Endothelial cell of umbilical vein (primary cell): Measurements from ENCODE around the gene KCNE1. TPM values are rescaled to one million over a fixed set of nuclear protein-coding genes. Genes with fewer than 3 reads are reported as not detected.

Source experiments
- BruUV-seq: library from RNA; stranded (reverse); fragments of 400-500 nt; replicated peaks from 2 replicates; lab custom pipeline; 2021; lab: Mats Ljungman, UMichigan
- CTCF ChIA-PET: fragments of 300-600, 350-600 bp; sonication (Branson Sonifier 250); formaldehyde crosslinking; loops from one replicate; lab custom pipeline; 2021; ENCODE audit warnings: antibody characterized with exemption, inconsistent platforms; lab: Charles Lee
- POLR2A ChIA-PET: fragments of 300-600, 350-600 bp; sonication (Branson Sonifier 250); formaldehyde crosslinking; loops from one replicate; lab custom pipeline; 2021; ENCODE audit warnings: antibody characterized with exemption, inconsistent platforms; lab: Charles Lee
- DNase-seq: peaks from one replicate; pipeline ENCODE4 v3.0.0-alpha.2; 2011; ENCODE audit warnings: low read depth, low spot score
- FAIRE-seq: peaks from 2 replicates; lab custom pipeline; 2011; peaks lifted over from hg19 to GRCh38; lab: Jason Lieb, UNC
- H2AFZ ChIP-seq: 2 replicates; pipeline ENCODE4 v1.6.0; 2012; ENCODE audit warnings: low read depth, low read length, control low read depth, inconsistent platforms
- H3K27ac ChIP-seq: 2 replicates; pipeline ENCODE4 v1.5.1; 2011; ENCODE audit warnings: low read depth, mild to moderate bottlenecking, control low read depth, low read length, moderate library complexity; ENCODE audit not compliant: insufficient read depth
- H3K27me3 ChIP-seq, 2 experiments: 2 replicates each; pipeline versions ENCODE4 v1.6.0 to v1.6.1; 2011; ENCODE audit warnings: low read length in 2 of 2, mixed read lengths in 1 of 2; ENCODE audit not compliant: control insufficient read depth in 2 of 2, insufficient read depth in 2 of 2
- H3K36me3 ChIP-seq, 2 experiments: 2 replicates in 1 of 2; 3 replicates in 1 of 2; pipeline ENCODE4 v1.5.1; 2011; ENCODE audit warnings: low read length in 2 of 2, mild to moderate bottlenecking in 1 of 2, moderate library complexity in 1 of 2; ENCODE audit not compliant: control insufficient read depth in 2 of 2, insufficient read depth in 2 of 2; ENCODE audit errors: extremely low read depth in 1 of 2
- H3K4me1 ChIP-seq: 3 replicates; pipeline ENCODE4 v1.5.1; 2011; ENCODE audit warnings: mild to moderate bottlenecking, low read length; ENCODE audit not compliant: control insufficient read depth, insufficient read depth; ENCODE audit errors: extremely low read depth
- H3K4me2 ChIP-seq: 2 replicates; pipeline ENCODE4 v1.6.1; 2011; ENCODE audit warnings: low read length, control low read depth, mixed read lengths; ENCODE audit not compliant: insufficient read depth
- H3K4me3 ChIP-seq, 3 experiments: fragments of 200-600 bp in 1 of 3; sonication (generic), shearing (Covaris generic) in 1 of 3; replicated peaks in 1 of 3; 2 replicates each; pipeline ENCODE4 v1.5.1; 2011 to 2016; ENCODE audit warnings: control low read depth in 3 of 3, low read length in 3 of 3, mild to moderate bottlenecking in 2 of 3, inconsistent platforms in 1 of 3, low read depth in 1 of 3, moderate library complexity in 1 of 3; ENCODE audit not compliant: insufficient read depth in 1 of 3
- H3K79me2 ChIP-seq: 2 replicates; pipeline ENCODE4 v1.6.0; 2012; ENCODE audit warnings: low read length, inconsistent platforms; ENCODE audit not compliant: control insufficient read depth, insufficient read depth
- H3K9ac ChIP-seq: replicated peaks from 2 replicates; pipeline ENCODE3; 2011; ENCODE audit warnings: low read length, control low read depth; ENCODE audit not compliant: insufficient read depth; ENCODE audit errors: extremely low read depth
- H3K9me1 ChIP-seq: replicated peaks from 3 replicates; pipeline ENCODE4 v1.6.0; 2011; ENCODE audit warnings: mild to moderate bottlenecking, low read length; ENCODE audit not compliant: control insufficient read depth, insufficient read depth; ENCODE audit errors: extremely low read depth
- H3K9me3 ChIP-seq: replicated peaks from 2 replicates; pipeline ENCODE4 v1.5.1; 2012; ENCODE audit warnings: low read length, inconsistent platforms; ENCODE audit not compliant: control insufficient read depth, insufficient read depth
- H4K20me1 ChIP-seq: replicated peaks from 2 replicates; pipeline ENCODE3; 2011; ENCODE audit warnings: mild to moderate bottlenecking, low read length; ENCODE audit not compliant: control insufficient read depth, insufficient read depth; ENCODE audit errors: extremely low read depth
- CTCF ChIP-seq, 2 donors: IDR thresholded peaks; 1 replicate in 1 of 2; 2 replicates in 1 of 2; pipeline ENCODE4 v1.5.1; 2011; ENCODE audit warnings: low read length in 2 of 2, mild to moderate bottlenecking in 2 of 2, moderate library complexity in 2 of 2, control low read depth in 1 of 2, inconsistent platforms in 1 of 2, low read depth in 1 of 2; ENCODE audit not compliant: insufficient read depth in 1 of 2; ENCODE audit errors: extremely low read depth in 1 of 2
- FOS ChIP-seq: IDR thresholded peaks from 2 replicates; pipeline ENCODE4 v1.6.1; 2011; ENCODE audit warnings: mild to moderate bottlenecking, low read length, moderate library complexity, borderline replicate concordance; ENCODE audit not compliant: insufficient read depth
- GATA2 ChIP-seq: IDR thresholded peaks from 2 replicates; pipeline ENCODE4 v1.7.0; 2011; ENCODE audit warnings: low read depth, mild to moderate bottlenecking, moderate library complexity, mixed read lengths, low read length; ENCODE audit not compliant: insufficient read length, insufficient read depth
- JUN ChIP-seq: IDR thresholded peaks from 2 replicates; pipeline ENCODE4 v1.6.1; 2011; ENCODE audit warnings: borderline replicate concordance, low read depth; ENCODE audit not compliant: insufficient read length, insufficient read depth
- MAX ChIP-seq: IDR thresholded peaks from 2 replicates; pipeline ENCODE4 v1.6.1; 2011; ENCODE audit not compliant: insufficient read depth, insufficient read length
- MYC ChIP-seq: IDR thresholded peaks from one replicate; pipeline ENCODE4 v1.6.1; 2011; ENCODE audit warnings: mild to moderate bottlenecking, low read depth, low read length
- POLR2A ChIP-seq: IDR thresholded peaks from 2 replicates; pipeline ENCODE4 v1.6.1; 2012; ENCODE audit warnings: low read depth, mild to moderate bottlenecking, control low read depth, low read length
- POLR2AphosphoS5 ChIP-seq: IDR thresholded peaks from 2 replicates; pipeline ENCODE4 v1.6.1; 2012; ENCODE audit warnings: low read depth, mild to moderate bottlenecking, control low read depth, low read length, moderate library complexity; ENCODE audit not compliant: insufficient read depth
- dilution Hi-C: fragments of 300-500 bp; cut with MboI; formaldehyde crosslinking; loops from one replicate; pipeline ENCODE4 v1.15.0; 2019; ENCODE audit warnings: low sequenced_read_pairs; ENCODE audit not compliant: extremely low pct_ligation_motif_present
- intact Hi-C: fragments of 100-400 bp; cut with micrococcal nuclease; formaldehyde crosslinking; loops from one replicate; pipeline ENCODE4 v1.10.0; 2022
- polyA plus RNA-seq, 4 experiments: library from polyadenylated mRNA; depleted of rRNA in 3 of 4; stranded (reverse) in 3 of 4; unstranded in 1 of 4; fragments of >200 nt; gene quantifications; 2 replicates each; pipeline versions ENCODE4 v1.2.1 to v1.2.3, GENCODE V29; 2011 to 2012; ENCODE audit warnings: missing spikeins in 1 of 4
- total RNA-seq: library from RNA; stranded (reverse); gene quantifications from 2 replicates; pipeline ENCODE4 v1.2.3, GENCODE V29; 2021

The KCNE1 gene
- total and polyA plus RNA-seq, 2 donors (not counting 3 experiments of a cell fraction or from before 2014, with no cell fraction given), result 0.10 to 0.38 TPM

- Histone ChIP-seq H3K4me3 (peak overlapping the region in 1 of 3 experiments; percentile 9), H3K4me1 (peaks cover 21% of the 10 kb centered on the region), H4K20me1 (no peaks in the 10 kb centered on the region), H3K36me3 (no peaks in the 10 kb centered on the region), H3K4me2 (peak overlapping the region; percentile 75), H3K9me1 (no peaks in the 10 kb centered on the region), H3K27ac (peak overlapping the region; percentile 81), H3K9ac (peak overlapping the region; percentile 62), H3K27me3 (no peaks in the 10 kb centered on the region), H3K9me3 (no peaks in the 10 kb centered on the region), H2AFZ (peak overlapping the region; percentile 79), H3K79me2 (no peaks in the 10 kb centered on the region)
- DNase-seq, result no peak
- TF ChIP-seq MAX, result no peak
- ChIA-PET CTCF (interaction anchor here (0.9 to 2.8 kb wide), 11 partner anchors 9 to 140 kb away, joined by 3 to 35 read pairs (median 8); no protein-coding TSS in a partner anchor), POLR2A (interaction anchor here (1.7 kb wide), 1 partner anchor 26 kb away, joined by 9 read pairs; no protein-coding TSS in a partner anchor)
- intact Hi-C loops, result loop anchor here (1.0 kb wide), 1 partner anchor 25 kb away; no protein-coding TSS in a partner anchor
- no peak for FAIRE-seq
- dilution Hi-C loops, result no loop called here
- BruUV-seq, result TSS peak; percentile 93
Observed at GRCh38 chr21:34552360-34553098, 40.5 kb upstream of the KCNE1 start.

- H3K9me3 ChIP-seq, result no peaks in the 10 kb centered on the region
- intact Hi-C loops, result no loop called here
- dilution Hi-C loops, result no loop called here
- FAIRE-seq (no peak), DNase-seq (no peak)
- no peaks in the 10 kb centered on the region for H3K9me1 ChIP-seq
- BruUV-seq, result no TSS peak
- H3K27me3 ChIP-seq, result no peaks in the 10 kb centered on the region
- H3K9ac ChIP-seq, result no peak overlapping the region
- ChIA-PET CTCF (no interaction called here), POLR2A (no interaction called here)
- TF ChIP-seq JUN (no peak), POLR2A (no peak), CTCF (IDR thresholded peaks at IDR 0.05; ENCODE audit: extremely low read depth in 1 of 2, insufficient read depth in 1 of 2, low read depth in 1 of 2, low read length in 2 of 2) (no peak), MAX (no peak), FOS (no peak), POLR2AphosphoS5 (no peak), MYC (no peak), GATA2 (no peak)
- no peaks in the 10 kb centered on the region for H3K79me2 ChIP-seq
- no peaks in the 10 kb centered on the region for H3K36me3 ChIP-seq
- no peak overlapping the region for H3K27ac ChIP-seq
- H2AFZ ChIP-seq, result no peak overlapping the region
- H3K4me3 ChIP-seq, result no peak overlapping the region
- H3K4me1 ChIP-seq, result peaks cover 21% of the 10 kb centered on the region
- H4K20me1 ChIP-seq, result no peaks in the 10 kb centered on the region
- no peak overlapping the region for H3K4me2 ChIP-seq
Observed at GRCh38 chr21:34550182-34550799, 38.3 kb upstream of the KCNE1 start.
